Measurements from ENCODE around the gene CCL26. TPM values are rescaled to one million over a fixed set of nuclear protein-coding genes. Genes with fewer than 3 reads are reported as not detected.
"Not testable (repeated sequence)": the region's sequence is repeated elsewhere in the genome, so short reads cannot be mapped to it uniquely, and the experiment has no call there.

Gene CCL26
- total RNA-seq, 2 donors from 2014 or later = not detected

DNA sequence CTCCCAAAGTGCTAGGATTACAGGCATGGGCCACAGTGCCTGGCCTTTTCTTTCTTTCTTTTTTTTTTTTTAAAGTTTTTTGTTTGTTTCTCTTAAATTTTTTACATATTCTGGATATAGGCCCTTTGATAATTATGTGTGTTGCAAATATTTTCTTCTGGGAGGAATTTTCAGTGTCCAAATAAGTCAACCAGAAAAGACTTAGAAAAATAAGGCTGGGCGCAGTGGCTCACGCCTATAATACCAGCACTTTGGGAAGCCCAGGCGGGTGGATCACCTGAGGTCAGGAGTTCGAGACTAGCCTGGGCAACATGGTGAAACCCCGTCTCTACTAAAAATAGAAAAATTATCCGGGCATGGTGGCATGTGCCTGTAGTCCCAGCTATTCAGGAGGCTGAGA, 44.7 kb downstream of the CCL26 start:
- peak overlapping the region; percentile 48 to 79 for H3K27ac Mint-ChIP-seq
- peak overlapping the region; percentile 80 for H3K4me3 Mint-ChIP-seq
- H3K27me3 Mint-ChIP-seq = peaks cover 0 to 14% of the 10 kb centered on the region in 2 donors
- not testable (repeated sequence) for H3K9me3 Mint-ChIP-seq, H3K36me3 Mint-ChIP-seq, ATAC-seq
- peaks cover 35 to 40% of the 10 kb centered on the region in 2 donors for H3K4me1 Mint-ChIP-seq (ENCODE audit: low read depth in 2 of 2)
- DNase-seq (ENCODE audit: low spot score) = peak; percentile 32

DNA sequence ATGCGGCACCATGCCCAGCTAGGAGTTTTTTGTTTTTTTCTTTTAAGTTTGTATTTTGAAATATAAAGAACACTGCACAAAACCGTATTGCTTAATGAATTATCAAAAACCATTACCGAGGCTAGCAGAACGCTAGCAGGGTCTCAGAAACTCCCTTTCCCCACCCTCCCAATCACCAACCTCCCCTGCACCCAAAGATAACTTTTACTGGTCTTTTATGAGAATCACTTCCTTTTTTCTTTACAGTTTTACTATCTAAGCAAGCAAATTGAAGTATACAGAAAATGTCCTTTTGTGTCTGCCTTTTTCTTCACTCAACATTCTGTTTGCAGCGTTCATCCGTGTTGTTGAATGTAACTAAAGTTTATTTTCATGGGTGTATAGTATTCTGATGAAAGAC, 46.7 kb downstream of the CCL26 start:
- Mint-ChIP-seq H3K4me1 (ENCODE audit: low read depth in 2 of 2) (peaks cover 26 to 30% of the 10 kb centered on the region in 2 donors), H3K27me3 (peaks cover 0 to 8% of the 10 kb centered on the region in 2 donors), H3K9me3 (no peaks in the 10 kb centered on the region), H3K4me3 (no peak overlapping the region), H3K27ac (no peak overlapping the region), H3K36me3 (no peaks in the 10 kb centered on the region)
- DNase-seq (ENCODE audit: low spot score) (no peak), ATAC-seq (no peak)

DNA sequence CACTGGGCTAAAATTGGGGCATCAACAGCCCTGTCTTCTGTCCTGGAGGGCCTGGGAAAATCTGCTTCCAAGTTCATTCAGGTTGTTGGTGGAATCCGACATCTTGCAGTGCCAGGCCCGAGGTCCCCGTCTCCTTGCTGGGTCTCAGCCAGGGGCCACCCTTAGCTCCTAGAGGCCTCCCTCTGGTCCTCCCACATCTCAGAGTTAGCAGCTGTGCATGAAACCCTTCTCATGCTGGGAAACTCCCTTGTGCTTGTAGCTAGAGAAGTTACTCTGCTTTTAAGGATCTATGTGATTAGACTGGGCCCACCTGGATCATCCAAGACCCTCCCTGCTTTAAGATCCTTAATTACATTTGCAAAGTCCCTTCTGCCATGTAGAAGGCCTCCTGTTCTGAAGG, 48.6 kb downstream of the CCL26 start:
- H3K27me3 Mint-ChIP-seq = peaks cover 0 to 4% of the 10 kb centered on the region in 2 donors
- H3K4me1 Mint-ChIP-seq (ENCODE audit: low read depth in 2 of 2) = peaks cover 9 to 16% of the 10 kb centered on the region in 2 donors
- H3K4me3 Mint-ChIP-seq = no peak overlapping the region
- DNase-seq (ENCODE audit: low spot score) = no peak
- H3K27ac Mint-ChIP-seq = no peak overlapping the region
- no peaks in the 10 kb centered on the region for H3K9me3 Mint-ChIP-seq
- no peaks in the 10 kb centered on the region for H3K36me3 Mint-ChIP-seq
- ATAC-seq = no peak

DNA sequence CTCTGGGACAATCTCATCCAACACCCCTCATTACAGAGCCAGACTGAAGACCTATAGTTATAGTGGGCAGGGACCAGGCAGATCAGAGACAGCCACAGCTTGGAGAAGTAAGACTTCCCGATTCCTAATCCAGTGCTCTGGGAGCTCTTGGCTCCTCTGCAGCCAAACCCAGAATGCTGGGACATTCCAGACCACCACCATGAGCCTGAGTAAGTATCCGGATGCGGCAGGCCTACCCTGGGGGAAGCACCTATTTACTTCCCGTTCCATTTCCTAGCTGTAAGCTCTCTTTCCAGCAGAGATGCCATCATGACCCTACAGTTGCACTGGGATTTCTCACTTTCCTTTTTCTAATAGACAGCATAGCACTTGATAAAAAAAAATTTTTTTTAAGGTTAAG, 49.6 kb downstream of the CCL26 start:
- Mint-ChIP-seq H3K4me3 (no peak overlapping the region), H3K9me3 (no peaks in the 10 kb centered on the region), H3K27ac (no peak overlapping the region), H3K36me3 (no peaks in the 10 kb centered on the region), H3K4me1 (ENCODE audit: low read depth in 2 of 2) (peaks cover 0 to 6% of the 10 kb centered on the region in 2 donors), H3K27me3 (peaks cover 0 to 4% of the 10 kb centered on the region in 2 donors)
- DNase-seq (ENCODE audit: low spot score) (no peak), ATAC-seq (no peak)

DNA sequence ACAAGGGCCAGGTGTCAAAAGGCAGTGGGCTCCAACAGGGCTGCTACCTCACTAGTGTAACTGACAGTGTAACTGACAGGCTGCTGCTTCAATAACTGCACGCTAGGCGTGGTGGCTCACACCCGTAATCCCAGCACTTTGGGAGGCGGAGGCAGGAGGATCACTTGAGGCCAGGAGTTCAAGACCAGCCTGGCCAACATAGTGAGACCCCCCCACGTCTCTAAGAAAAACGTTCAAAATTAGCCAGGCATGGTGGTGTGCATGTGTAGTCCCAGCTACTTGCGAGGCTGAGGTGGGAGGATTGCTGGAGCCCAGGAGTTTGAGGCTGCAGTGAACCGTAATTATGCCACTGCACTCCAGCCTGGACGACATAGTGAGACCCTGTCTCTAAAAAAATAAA, 50.1 kb downstream of the CCL26 start:
- not testable (repeated sequence) for H3K4me3 Mint-ChIP-seq; H3K4me1 Mint-ChIP-seq (ENCODE audit: low read depth in 2 of 2); H3K9me3 Mint-ChIP-seq; ATAC-seq; H3K36me3 Mint-ChIP-seq; H3K27ac Mint-ChIP-seq; DNase-seq (ENCODE audit: low spot score); H3K27me3 Mint-ChIP-seq

DNA sequence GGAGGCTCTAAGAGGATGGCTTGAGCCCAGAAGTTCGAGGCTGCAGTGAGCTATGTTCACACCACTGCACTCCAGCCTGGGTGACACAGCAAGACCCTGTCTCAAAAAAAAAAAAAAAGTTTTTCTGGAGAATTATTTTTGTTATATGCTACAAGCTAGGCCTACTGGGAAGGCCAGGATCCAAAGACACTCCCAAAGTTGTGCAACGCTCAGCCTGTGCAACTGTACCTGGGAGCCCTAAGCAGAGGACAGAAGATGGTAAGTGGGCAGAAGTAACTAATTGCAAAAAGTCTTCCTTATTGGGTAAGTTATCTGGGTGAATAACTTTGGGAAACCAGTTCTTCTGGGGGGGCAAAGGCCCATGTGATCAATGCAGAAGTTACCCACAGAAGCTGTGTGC, 50.6 kb downstream of the CCL26 start:
- H3K27ac Mint-ChIP-seq = no peak overlapping the region
- no peaks in the 10 kb centered on the region for H3K36me3 Mint-ChIP-seq
- no peak overlapping the region for H3K4me3 Mint-ChIP-seq
- no peaks in the 10 kb centered on the region for H3K9me3 Mint-ChIP-seq
- no peak for ATAC-seq
- no peak for DNase-seq (ENCODE audit: low spot score)
- peaks cover 0 to 4% of the 10 kb centered on the region in 2 donors for H3K27me3 Mint-ChIP-seq
- H3K4me1 Mint-ChIP-seq (ENCODE audit: low read depth in 2 of 2) = peaks cover 0 to 8% of the 10 kb centered on the region in 2 donors

DNA sequence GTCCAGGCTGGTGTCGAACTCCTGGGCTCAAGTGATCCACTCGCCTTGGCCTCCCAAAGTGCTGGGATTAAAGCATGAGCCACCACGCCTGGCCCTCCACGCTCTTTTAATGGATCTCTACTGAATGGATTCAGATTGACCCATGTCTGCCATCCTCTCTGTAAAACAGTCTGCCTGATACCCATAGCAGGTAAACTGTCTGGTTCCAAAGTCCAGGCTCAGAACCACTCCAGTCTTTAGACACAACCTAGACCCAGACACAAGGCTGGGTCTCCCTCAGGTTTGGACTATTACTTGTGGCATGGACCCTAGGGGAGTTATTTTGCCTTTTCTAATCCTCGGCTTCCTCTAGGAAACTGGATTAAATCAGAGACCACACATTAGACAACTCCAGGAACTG, 52.4 kb downstream of the CCL26 start:
- H3K9me3 Mint-ChIP-seq = no peaks in the 10 kb centered on the region
- peaks cover 0 to 5% of the 10 kb centered on the region in 2 donors for H3K4me1 Mint-ChIP-seq (ENCODE audit: low read depth in 2 of 2)
- H3K27me3 Mint-ChIP-seq = peaks cover 0 to 2% of the 10 kb centered on the region in 2 donors
- DNase-seq (ENCODE audit: low spot score) (no peak), ATAC-seq (no peak)
- H3K36me3 Mint-ChIP-seq = no peaks in the 10 kb centered on the region
- H3K4me3 Mint-ChIP-seq = no peak overlapping the region
- no peak overlapping the region for H3K27ac Mint-ChIP-seq

Other genes starting within 250 kb of the CCL26 start
- 10 to 100 TPM; 13.5 to 22.0 TPM for gene HIP1, start 33.3 kb downstream of the CCL26 start, total RNA-seq
- 1 to 10 TPM in 1 of 2 donors, under 1 TPM in 1; 0.90 to 1.1 TPM for gene CCL24, start 41.6 kb upstream of the CCL26 start, total RNA-seq
- gene RHBDD2, start 106.8 kb upstream of the CCL26 start, total RNA-seq = 10 to 100 TPM; 33.8 to 46.0 TPM
- gene POR, start 142.9 kb upstream of the CCL26 start, total RNA-seq = 100 to 1,000 TPM; 112 to 164 TPM
- gene TMEM120A, start 222.4 kb upstream of the CCL26 start, total RNA-seq = 100 to 1,000 TPM in 1 of 2 donors, 10 to 100 TPM in 1; 93.9 to 218 TPM